Uterus (tissue), 4 donors: ENCODE data around the gene KIF17. TPM values are rescaled to one million over a fixed set of nuclear protein-coding genes. Genes with fewer than 3 reads are reported as not detected.

Experiments
- DNase-seq, 2 donors: peaks; one replicate each; pipeline ENCODE4 v3.0.0-alpha.2; 2019 to 2020
- H3K27ac ChIP-seq, 2 donors: fragments of 200-600 bp; sonication (generic); 1 replicate in 1 of 2; 2 replicates in 1 of 2; pipeline ENCODE4 v1.5.1; 2016 to 2018
- H3K27me3 ChIP-seq, 2 donors: fragments of 200-600 bp; sonication (generic); one replicate each; pipeline ENCODE4 v1.5.1; 2018 to 2019; ENCODE audit warnings: control low read depth in 1 of 2
- H3K36me3 ChIP-seq, 2 donors: fragments of 200-600 bp; sonication (generic); one replicate each; pipeline ENCODE4 v1.5.1; 2019; ENCODE audit warnings: control low read depth in 1 of 2
- H3K4me1 ChIP-seq, 2 donors: fragments of 200-600 bp; sonication (generic); one replicate each; pipeline ENCODE4 v1.5.1; 2018 to 2019; ENCODE audit warnings: control low read depth in 1 of 2
- H3K4me3 ChIP-seq, 2 donors: fragments of 200-600 bp; sonication (generic); 1 replicate in 1 of 2; 2 replicates in 1 of 2; pipeline ENCODE4 v1.5.1; 2018 to 2019; ENCODE audit warnings: mild to moderate bottlenecking in 1 of 2
- H3K9me3 ChIP-seq, 2 donors: fragments of 200-600 bp; sonication (generic); one replicate each; pipeline ENCODE4 v1.5.1; 2019; ENCODE audit warnings: control low read depth in 1 of 2
- POLR2A ChIP-seq, 2 donors: fragments of 450-650 bp; IDR thresholded peaks; one replicate each; pipeline ENCODE4 v1.6.1; 2016; ENCODE audit warnings: antibody characterized with exemption in 2 of 2, mild to moderate bottlenecking in 1 of 2, moderate library complexity in 1 of 2
- intact Hi-C: fragments of 100-400 bp; cut with DNase I; formaldehyde crosslinking; loops from one replicate; pipeline ENCODE4 v1.15.1; 2023; ENCODE audit warnings: low total_unique reads
- total RNA-seq, 4 donors: library from RNA; depleted of rRNA in 3 of 4; stranded (reverse); fragments of >200 nt in 3 of 4; gene quantifications; one replicate each; pipeline versions ENCODE4 v1.1.0 to v1.2.4, GENCODE V29; 2014 to 2023
- TF ChIP-seq, protein P1 (sequence below), 4 experiments: fragments of 200-600 bp in 2 of 4; fragments of 450-650 bp in 2 of 4; sonication (generic) in 2 of 4; IDR thresholded peaks; one replicate each; pipeline ENCODE4 v1.5.1; 2016 to 2019; ENCODE audit warnings: antibody characterized with exemption in 4 of 4, mild to moderate bottlenecking in 2 of 4, moderate library complexity in 1 of 4
- donor health status: DM: yes; HTN: yes; CAD: no.

KIF17 gene
- total RNA-seq, 4 donors from 2014 or later, result 0.77 to 6.3 (median 4.9) TPM; not detected in 1

GRCh38 chr1:20672265-20672632, 45.6 kb downstream of the KIF17 start:
- H3K4me1 ChIP-seq, result no peaks in the 10 kb centered on the region
- intact Hi-C loops, result no loop called here
- TF ChIP-seq, protein P1, sequence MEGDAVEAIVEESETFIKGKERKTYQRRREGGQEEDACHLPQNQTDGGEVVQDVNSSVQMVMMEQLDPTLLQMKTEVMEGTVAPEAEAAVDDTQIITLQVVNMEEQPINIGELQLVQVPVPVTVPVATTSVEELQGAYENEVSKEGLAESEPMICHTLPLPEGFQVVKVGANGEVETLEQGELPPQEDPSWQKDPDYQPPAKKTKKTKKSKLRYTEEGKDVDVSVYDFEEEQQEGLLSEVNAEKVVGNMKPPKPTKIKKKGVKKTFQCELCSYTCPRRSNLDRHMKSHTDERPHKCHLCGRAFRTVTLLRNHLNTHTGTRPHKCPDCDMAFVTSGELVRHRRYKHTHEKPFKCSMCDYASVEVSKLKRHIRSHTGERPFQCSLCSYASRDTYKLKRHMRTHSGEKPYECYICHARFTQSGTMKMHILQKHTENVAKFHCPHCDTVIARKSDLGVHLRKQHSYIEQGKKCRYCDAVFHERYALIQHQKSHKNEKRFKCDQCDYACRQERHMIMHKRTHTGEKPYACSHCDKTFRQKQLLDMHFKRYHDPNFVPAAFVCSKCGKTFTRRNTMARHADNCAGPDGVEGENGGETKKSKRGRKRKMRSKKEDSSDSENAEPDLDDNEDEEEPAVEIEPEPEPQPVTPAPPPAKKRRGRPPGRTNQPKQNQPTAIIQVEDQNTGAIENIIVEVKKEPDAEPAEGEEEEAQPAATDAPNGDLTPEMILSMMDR (IDR thresholded peaks at IDR 0.05), result no peak
- no peak for TF ChIP-seq POLR2A (IDR thresholded peaks at IDR 0.05)

GRCh38 chr1:20670936-20671335, 46.9 kb downstream of the KIF17 start:
- intact Hi-C loops, result no loop called here
- Histone ChIP-seq H3K36me3 (no peaks in the 10 kb centered on the region), H3K27ac (no peak overlapping the region), H3K27me3 (no peaks in the 10 kb centered on the region), H3K4me3 (no peak overlapping the region), H3K4me1 (no peaks in the 10 kb centered on the region), H3K9me3 (no peaks in the 10 kb centered on the region)
- DNase-seq, result no peak
- no peak for TF ChIP-seq POLR2A (IDR thresholded peaks at IDR 0.05)
- TF ChIP-seq, protein P1 (IDR thresholded peaks at IDR 0.05), result no peak

More at GRCh38 chr1:20672265-20672632, 45.6 kb downstream of the KIF17 start:
- H3K9me3 ChIP-seq, result no peaks in the 10 kb centered on the region
- H3K27me3 ChIP-seq, result no peaks in the 10 kb centered on the region
- no peak overlapping the region for H3K27ac ChIP-seq
- no peak overlapping the region for H3K4me3 ChIP-seq
- no peaks in the 10 kb centered on the region for H3K36me3 ChIP-seq
- DNase-seq, result no peak

DNA sequence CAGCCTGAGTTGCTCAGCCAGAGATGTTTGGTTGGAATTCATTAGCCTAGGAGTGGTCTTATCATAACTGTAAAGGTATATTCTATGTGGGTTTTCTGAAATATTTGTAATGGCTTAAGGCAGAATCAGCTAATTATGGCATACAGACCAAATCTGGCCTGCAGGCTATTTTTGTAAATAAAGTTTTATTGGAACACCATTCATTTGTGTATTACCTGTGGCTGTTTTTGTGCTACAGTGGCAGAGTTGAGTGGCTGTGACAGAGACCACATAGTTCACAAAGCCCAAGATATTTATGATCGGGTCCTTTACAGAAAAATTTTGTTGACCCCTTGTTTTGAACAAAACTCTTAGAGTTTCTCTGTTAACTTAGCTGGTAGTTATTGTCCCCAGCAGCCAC, 49.2 kb downstream of the KIF17 start:
- no peaks in the 10 kb centered on the region for H3K27me3 ChIP-seq
- H3K36me3 ChIP-seq, result no peaks in the 10 kb centered on the region
- TF ChIP-seq, protein P1 (IDR thresholded peaks at IDR 0.05), result no peak
- no peak for TF ChIP-seq POLR2A (IDR thresholded peaks at IDR 0.05)
- H3K27ac ChIP-seq, result no peak overlapping the region
- no peaks in the 10 kb centered on the region for H3K4me1 ChIP-seq
- no peak for DNase-seq
- H3K9me3 ChIP-seq, result no peaks in the 10 kb centered on the region
- no peak overlapping the region for H3K4me3 ChIP-seq
- intact Hi-C loops, result no loop called here

DNA sequence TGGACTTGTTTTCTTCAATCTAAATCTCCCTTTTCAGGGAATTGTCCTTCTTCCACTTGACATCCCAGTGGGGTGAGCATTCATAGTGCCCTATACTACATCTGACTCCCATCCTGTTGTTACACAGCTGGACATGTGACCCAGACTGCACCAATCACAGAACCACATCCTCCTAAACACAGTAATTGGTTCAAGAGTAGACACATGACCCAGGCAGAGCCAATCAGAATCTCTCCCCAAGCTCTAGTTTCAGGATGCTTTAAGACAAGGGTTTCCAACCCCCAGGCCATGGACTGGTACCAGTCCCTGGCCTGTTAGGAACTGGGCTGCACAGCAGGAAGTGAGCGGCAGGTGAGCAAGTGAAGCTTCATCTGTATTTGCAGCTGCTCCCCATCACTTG, 51.0 kb downstream of the KIF17 start:
- Histone ChIP-seq H3K36me3 (no peaks in the 10 kb centered on the region), H3K4me3 (no peak overlapping the region), H3K9me3 (no peaks in the 10 kb centered on the region), H3K27ac (no peak overlapping the region), H3K27me3 (no peaks in the 10 kb centered on the region), H3K4me1 (no peaks in the 10 kb centered on the region)
- intact Hi-C loops, result no loop called here
- no peak for TF ChIP-seq POLR2A (IDR thresholded peaks at IDR 0.05)
- TF ChIP-seq, protein P1 (IDR thresholded peaks at IDR 0.05), result no peak
- no peak for DNase-seq

DNA sequence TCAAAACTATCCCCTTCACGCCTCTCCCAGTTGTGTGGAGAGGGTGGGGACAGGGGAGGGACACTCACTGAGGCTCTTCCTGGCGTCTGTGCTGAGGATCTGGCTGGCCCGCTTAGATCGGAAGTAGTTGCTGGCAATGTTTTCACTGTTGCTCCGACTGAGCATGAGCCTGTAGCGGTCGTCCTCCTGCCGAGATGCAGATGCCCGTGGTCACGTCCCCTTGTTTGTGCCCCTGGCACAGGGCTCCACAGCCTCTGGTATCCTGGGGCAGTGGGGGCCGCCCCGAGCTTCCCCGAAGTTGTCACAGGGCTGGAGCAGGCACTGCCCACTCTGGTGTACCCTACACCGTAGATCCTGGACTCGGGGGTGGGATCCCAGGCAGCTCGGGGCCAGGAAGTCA, 51.7 kb downstream of the KIF17 start:
- Histone ChIP-seq H3K36me3 (no peaks in the 10 kb centered on the region), H3K27ac (peak overlapping the region in 1 of 2 donors; percentile 21), H3K27me3 (no peaks in the 10 kb centered on the region), H3K4me3 (no peak overlapping the region), H3K9me3 (no peaks in the 10 kb centered on the region), H3K4me1 (no peaks in the 10 kb centered on the region)
- intact Hi-C loops, result no loop called here
- no peak for DNase-seq
- TF ChIP-seq POLR2A (IDR thresholded peaks at IDR 0.05), result no peak
- TF ChIP-seq, protein P1 (IDR thresholded peaks at IDR 0.05), result no peak
